Panc1 (cell line): Measurements from ENCODE around the gene AEBP1. TPM values are rescaled to one million over a fixed set of nuclear protein-coding genes. Genes with fewer than 3 reads are reported as not detected.

Experiments used
- ATAC-seq: fragments of 200-7000 bp; cut with Tn5 transposase; 2 replicates; pipeline ENCODE4 v1.9.1; 2020; ENCODE audit warnings: mild to moderate bottlenecking, moderate library complexity
- BruUV-seq: library from RNA; stranded (reverse); fragments of 400-500 nt; replicated peaks from 2 replicates; lab custom pipeline; 2021; lab: Mats Ljungman, UMichigan
- CTCF ChIA-PET: fragments of 300-600 bp; sonication (Branson Sonifier 250); formaldehyde crosslinking; loops from one replicate; lab custom pipeline; 2022; ENCODE audit warnings: antibody characterized with exemption; lab: Charles Lee
- POLR2A ChIA-PET: fragments of 300-600 bp; sonication (Branson Sonifier 250); formaldehyde crosslinking; loops from one replicate; lab custom pipeline; 2022; ENCODE audit warnings: antibody characterized with exemption; lab: Charles Lee
- DNase-seq: peaks from one replicate; pipeline ENCODE4 v3.0.0-alpha.2; 2010; ENCODE audit warnings: low read depth, low spot score
- H3K27ac ChIP-seq: 2 replicates; pipeline ENCODE4 v1.5.1; 2011; ENCODE audit warnings: mild to moderate bottlenecking, low read length, inconsistent platforms
- H3K27me3 ChIP-seq: fragments of 200-500 bp; sonication (Bioruptor generic); 2 replicates; pipeline ENCODE4 v1.6.0; 2014; ENCODE audit warnings: low read length, inconsistent platforms; ENCODE audit not compliant: control insufficient read depth, insufficient read depth
- H3K36me3 ChIP-seq: fragments of 200-500 bp; sonication (Bioruptor generic); 2 replicates; pipeline ENCODE4 v1.5.1; 2014; ENCODE audit warnings: inconsistent platforms, mild to moderate bottlenecking, low read length, moderate library complexity; ENCODE audit not compliant: control insufficient read depth, insufficient read depth
- H3K4me1 ChIP-seq: 2 replicates; pipeline ENCODE4 v1.5.1; 2011; ENCODE audit warnings: inconsistent platforms, mild to moderate bottlenecking, low read length, moderate library complexity; ENCODE audit not compliant: control insufficient read depth, insufficient read depth
- H3K4me3 ChIP-seq, 2 experiments: 2 replicates each; pipeline ENCODE4 v1.5.1; 2011 to 2012; ENCODE audit warnings: low read depth in 2 of 2, low read length in 2 of 2, mild to moderate bottlenecking in 2 of 2, inconsistent platforms in 1 of 2, moderate library complexity in 1 of 2
- H3K9me3 ChIP-seq: fragments of 200-500 bp; sonication (Bioruptor generic); 2 replicates; pipeline ENCODE4 v1.5.1; 2014; ENCODE audit warnings: low read depth, mild to moderate bottlenecking, inconsistent platforms, low read length, moderate library complexity; ENCODE audit not compliant: control insufficient read depth, insufficient read depth
- CTCF ChIP-seq: fragments of 450-650 bp; IDR thresholded peaks from 2 replicates; pipeline ENCODE4 v1.5.1; 2017; ENCODE audit warnings: mild to moderate bottlenecking
- POLR2AphosphoS5 ChIP-seq: IDR thresholded peaks from 2 replicates; pipeline ENCODE4 v1.6.1; 2012; ENCODE audit warnings: mild to moderate bottlenecking, low read depth, low read length, moderate library complexity
- REST ChIP-seq, 2 experiments: IDR thresholded peaks; 2 replicates each; pipeline ENCODE4 v1.6.1; 2011 to 2012; ENCODE audit warnings: low read depth in 2 of 2, control low read depth in 1 of 2, low read length in 1 of 2, mild to moderate bottlenecking in 1 of 2, moderate library complexity in 1 of 2; ENCODE audit not compliant: insufficient read depth in 1 of 2
- SIN3A ChIP-seq: IDR thresholded peaks from 2 replicates; pipeline ENCODE4 v1.6.1; 2012; ENCODE audit warnings: low read depth, mild to moderate bottlenecking, low read length, moderate library complexity, borderline replicate concordance; ENCODE audit not compliant: insufficient read depth
- TCF7L2 ChIP-seq: IDR thresholded peaks from 2 replicates; pipeline ENCODE4 v1.6.1; 2011; ENCODE audit warnings: mild to moderate bottlenecking, low read depth, low read length, inconsistent platforms
- in situ Hi-C: cut with HindIII; loops from 2 replicates; pipeline ENCODE4 v1.10.0; 2016; ENCODE audit warnings: low sequenced_read_pairs, low pct_unique_long_range_greater_than_20kb
- intact Hi-C: fragments of 100-400 bp; cut with micrococcal nuclease; formaldehyde crosslinking; loops from one replicate; pipeline ENCODE4 v1.10.0; 2022; ENCODE audit not compliant: unreplicated experiment
- total RNA-seq: library from RNA; stranded (reverse); gene quantifications from one replicate; pipeline ENCODE4 v1.2.1, GENCODE V29; 2021; ENCODE audit not compliant: unreplicated experiment

Gene AEBP1
- total RNA-seq, 1 experiment from 2014 or later, result 0.62 TPM

GRCh38 chr7:44075296-44076075 lies 28.7 kb upstream of the AEBP1 start:
- intact Hi-C loops (no loop called here), in situ Hi-C loops (no loop called here)
- ChIA-PET POLR2A (no interaction called here), CTCF (interaction anchor here (0.7 kb wide), 2 partner anchors 40 to 161 kb away, joined by 3 to 5 read pairs; no protein-coding TSS in a partner anchor)
- Histone ChIP-seq H3K27ac (no peak overlapping the region), H3K27me3 (no peaks in the 10 kb centered on the region), H3K9me3 (no peaks in the 10 kb centered on the region), H3K36me3 (no peaks in the 10 kb centered on the region; the same call in 1 of the 2 replicates), H3K4me3 (no peak overlapping the region), H3K4me1 (peaks cover 4% of the 10 kb centered on the region; the same call in 1 of the 2 replicates)
- ATAC-seq (no peak), DNase-seq (no peak)
- TF ChIP-seq TCF7L2, result no peak
- TF ChIP-seq REST (IDR thresholded peaks at IDR 0.05; ENCODE audit: insufficient read depth in 1 of 2, low read depth in 2 of 2, low read length in 1 of 2), result no peak
- TF ChIP-seq CTCF, result no peak
- TF ChIP-seq POLR2AphosphoS5, result no peak
- no TSS peak for BruUV-seq

- intact Hi-C loops (no loop called here), in situ Hi-C loops (no loop called here)
- no TSS peak for BruUV-seq
- TF ChIP-seq TCF7L2 (no peak), POLR2AphosphoS5 (no peak), SIN3A (no peak), CTCF (no peak), REST (IDR thresholded peaks at IDR 0.05; ENCODE audit: insufficient read depth in 1 of 2, low read depth in 2 of 2, low read length in 1 of 2) (no peak)
- Histone ChIP-seq H3K4me3 (no peak overlapping the region), H3K27ac (no peak overlapping the region), H3K9me3 (no peaks in the 10 kb centered on the region), H3K4me1 (peaks cover 12% of the 10 kb centered on the region; the same call in 1 of the 2 replicates), H3K36me3 (no peaks in the 10 kb centered on the region; the same call in 1 of the 2 replicates), H3K27me3 (no peaks in the 10 kb centered on the region)
- ChIA-PET POLR2A (no interaction called here), CTCF (interaction anchor here (0.7 kb wide), 1 partner anchor 160 kb away, joined by 3 read pairs; no protein-coding TSS in a partner anchor)
- DNase-seq, result no peak
- ATAC-seq, result no peak
These were observed 27.8 kb upstream of the AEBP1 start for GRCh38 chr7:44076101-44076895.
